HG03457 (cell line): ENCODE measurements around the gene ZNF212.

ENCODE experiments used
- ATAC-seq: cut with Tn5 transposase; IDR thresholded peaks from one replicate; pipeline ENCODE4 v1.9.1; 2021; ENCODE audit warnings: moderate number of reproducible peaks; ENCODE audit not compliant: unreplicated experiment

ZNF212 gene

DNA sequence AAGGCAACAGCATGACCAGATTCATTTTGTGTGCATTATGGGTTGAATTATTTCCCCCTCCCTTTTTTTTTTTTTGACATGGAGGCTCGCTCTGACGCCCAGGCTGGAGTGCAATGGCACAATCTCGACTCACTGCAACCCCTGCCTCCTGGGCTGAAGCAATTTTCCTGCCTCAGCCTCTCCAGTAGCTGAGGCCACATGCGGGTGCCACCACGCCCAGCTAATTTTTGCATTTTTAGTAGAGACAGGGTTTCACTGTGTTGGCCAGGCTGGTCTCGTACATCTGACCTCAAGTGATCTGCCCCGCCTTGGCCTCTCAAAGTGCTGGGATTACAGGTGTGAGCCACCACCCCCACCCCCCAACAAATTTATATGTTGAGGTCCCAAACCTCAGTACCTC lies 64.6 kb downstream of the ZNF212 start:
- no peak for ATAC-seq
